Measurements from ENCODE around the gene EDEM1. TPM values are rescaled to one million over a fixed set of nuclear protein-coding genes. Genes with fewer than 3 reads are reported as not detected.
"Not testable (repeated sequence)": the region's sequence is repeated elsewhere in the genome, so short reads cannot be mapped to it uniquely, and the experiment has no call there.

The EDEM1 gene
- 27.4 and 35.0 TPM in 2 replicates for total RNA-seq

DNA sequence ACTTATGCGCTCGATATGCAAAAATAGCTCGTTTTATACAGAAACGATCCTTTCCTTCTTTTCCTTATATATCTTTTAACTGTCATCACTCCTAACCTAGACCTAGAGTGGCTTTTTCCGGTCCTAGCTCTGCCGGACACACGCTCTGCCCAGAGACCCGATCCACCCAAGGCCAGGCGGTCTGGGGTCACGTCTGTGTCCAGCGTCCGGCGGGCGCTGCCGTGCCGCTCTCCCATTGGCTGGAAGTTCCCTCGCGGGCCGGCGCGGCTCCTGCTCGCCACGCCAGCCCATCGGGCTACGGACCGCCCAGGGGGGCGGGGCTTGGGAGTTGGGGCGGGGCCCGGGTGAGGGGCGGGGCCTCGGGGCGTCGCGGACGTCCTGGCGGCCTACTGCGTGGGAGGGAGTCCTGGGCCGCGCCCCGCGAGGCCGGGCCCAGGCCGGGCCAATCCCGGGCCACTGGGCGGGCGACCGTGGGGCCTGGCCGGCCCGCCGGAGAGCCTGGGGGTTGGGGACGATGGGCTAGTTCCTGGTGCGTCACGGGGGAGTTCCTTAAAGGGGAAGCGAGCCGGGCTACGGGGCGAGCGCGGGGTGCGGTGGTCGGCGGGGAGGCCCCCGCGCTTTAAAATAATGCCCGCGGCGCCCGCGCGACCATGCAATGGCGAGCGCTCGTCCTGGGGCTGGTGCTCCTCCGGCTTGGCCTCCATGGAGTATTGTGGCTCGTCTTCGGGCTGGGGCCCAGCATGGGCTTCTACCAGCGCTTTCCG is at the start of gene EDEM1:
TSS of gene EDEM1 (plus strand) at position 552 of the 764 bp plus-strand sequence. CDS start at position 651, 99 bp downstream.
- peak; percentile 85 for DNase-seq (ENCODE audit: low read depth)

DNA sequence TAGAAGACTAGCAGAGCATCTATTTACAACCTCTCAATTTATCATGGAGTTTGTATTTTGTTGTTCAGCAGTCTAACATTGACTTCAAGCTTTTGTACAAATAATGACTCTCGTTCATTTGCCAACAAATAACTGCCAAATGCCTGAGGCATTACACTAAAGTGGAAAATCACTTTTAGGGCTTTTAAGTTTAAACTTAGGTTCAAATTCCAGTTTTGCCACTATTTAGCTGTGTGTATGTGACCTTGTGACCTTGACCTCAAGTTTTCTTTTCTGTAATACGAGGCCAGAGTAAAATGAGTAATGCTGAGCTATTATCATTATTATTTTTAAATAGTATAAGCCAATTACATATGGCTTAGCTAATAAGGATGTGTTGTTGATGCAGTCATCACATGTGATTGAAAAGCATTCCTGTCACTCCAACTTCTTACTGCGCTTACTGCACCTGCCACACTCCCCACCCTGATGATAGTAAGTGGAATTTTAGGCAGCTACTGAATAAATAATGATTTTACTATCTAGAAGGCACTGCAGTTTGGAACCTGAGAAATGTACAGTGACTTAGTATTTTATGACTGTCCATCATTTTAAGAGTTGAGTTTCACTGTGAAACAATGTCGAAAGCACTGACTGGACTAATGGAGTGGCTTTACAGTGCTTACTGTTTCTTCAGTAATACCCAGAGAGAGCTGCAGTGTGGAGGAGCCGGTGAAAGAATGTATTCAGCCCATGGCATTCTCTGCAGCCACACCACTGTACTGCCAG is 49.1 kb upstream of the EDEM1 start:
- DNase-seq (ENCODE audit: low read depth) = peak; percentile 50

DNA sequence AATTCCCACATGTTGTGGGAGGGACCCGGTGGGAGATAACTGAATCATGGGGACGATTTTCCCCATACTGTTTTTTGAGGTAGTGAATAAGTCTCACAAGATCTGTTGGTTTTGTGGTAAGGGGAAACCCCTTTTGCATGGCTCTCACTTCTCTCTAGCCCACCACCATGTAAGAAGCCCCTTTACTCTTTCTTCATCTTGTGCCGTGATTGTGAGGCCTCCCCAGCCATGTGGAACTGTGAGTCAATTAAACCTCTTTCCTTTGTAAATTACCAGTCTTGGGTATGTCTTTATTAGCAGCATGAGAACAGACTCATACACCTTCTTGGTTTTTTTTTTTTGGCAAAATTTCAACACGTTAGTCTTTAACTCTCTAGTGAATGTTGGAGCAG is 47.3 kb upstream of the EDEM1 start:
- peak; percentile 72 for DNase-seq (ENCODE audit: low read depth)

DNA sequence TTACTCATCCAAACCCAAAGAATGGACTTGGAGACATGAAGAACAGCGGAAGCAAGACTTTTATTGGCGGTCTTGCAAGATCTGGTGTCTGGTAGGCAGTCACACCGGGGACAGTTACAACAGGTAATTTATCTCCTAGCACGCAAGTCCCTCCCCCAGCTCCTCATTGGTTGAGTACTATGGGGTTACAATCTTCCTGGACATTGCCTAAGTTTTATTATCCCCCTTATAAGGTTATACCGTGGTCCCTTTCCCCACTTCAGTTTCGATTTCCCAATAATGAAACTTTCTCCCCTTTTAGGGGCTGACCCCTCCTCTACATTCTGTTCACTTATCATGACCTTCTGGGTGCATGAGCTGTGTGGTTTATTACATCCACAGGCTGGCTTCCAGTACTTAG is 46.7 kb upstream of the EDEM1 start:
- DNase-seq (ENCODE audit: low read depth) = no peak

DNA sequence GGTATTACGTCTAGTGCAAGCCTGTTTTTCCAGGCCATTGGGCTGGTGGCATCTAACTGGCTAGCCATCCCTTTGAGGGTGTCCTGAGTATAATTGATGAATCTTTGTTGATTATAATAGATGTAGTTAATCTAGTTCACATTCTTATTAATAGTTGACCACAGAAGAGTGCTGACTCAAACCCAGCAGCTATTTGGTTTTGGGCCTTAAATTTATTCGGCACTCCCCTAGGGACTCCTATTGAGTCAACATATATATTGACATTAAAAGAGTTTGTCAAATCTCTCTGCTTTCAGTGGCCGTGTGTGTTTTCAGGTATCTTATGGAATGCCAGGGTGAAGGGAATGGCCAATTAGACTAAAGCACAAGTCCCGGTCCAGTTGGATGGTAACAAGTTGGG is 45.7 kb upstream of the EDEM1 start:
- DNase-seq (ENCODE audit: low read depth) = no peak

DNA sequence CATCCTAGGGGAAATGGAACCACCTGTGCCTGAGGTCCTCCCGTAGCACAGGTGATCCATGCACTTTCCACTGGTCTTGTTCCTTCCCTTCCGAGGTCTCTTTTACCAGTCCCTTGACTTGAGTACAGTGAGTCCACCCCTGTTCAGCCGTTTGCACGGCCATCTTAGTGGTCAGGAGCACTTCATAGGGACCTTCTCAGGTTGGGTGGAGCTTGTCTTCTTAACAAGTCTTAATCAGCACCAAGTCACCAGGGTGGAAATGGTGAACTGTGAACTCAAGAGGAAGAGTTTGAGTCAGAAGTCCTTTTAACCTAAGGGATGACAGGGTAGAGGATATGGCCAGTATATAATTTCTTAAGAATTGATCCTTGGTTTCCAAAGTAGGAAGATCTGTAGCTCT is 44.0 kb upstream of the EDEM1 start:
- DNase-seq (ENCODE audit: low read depth) = no peak

DNA sequence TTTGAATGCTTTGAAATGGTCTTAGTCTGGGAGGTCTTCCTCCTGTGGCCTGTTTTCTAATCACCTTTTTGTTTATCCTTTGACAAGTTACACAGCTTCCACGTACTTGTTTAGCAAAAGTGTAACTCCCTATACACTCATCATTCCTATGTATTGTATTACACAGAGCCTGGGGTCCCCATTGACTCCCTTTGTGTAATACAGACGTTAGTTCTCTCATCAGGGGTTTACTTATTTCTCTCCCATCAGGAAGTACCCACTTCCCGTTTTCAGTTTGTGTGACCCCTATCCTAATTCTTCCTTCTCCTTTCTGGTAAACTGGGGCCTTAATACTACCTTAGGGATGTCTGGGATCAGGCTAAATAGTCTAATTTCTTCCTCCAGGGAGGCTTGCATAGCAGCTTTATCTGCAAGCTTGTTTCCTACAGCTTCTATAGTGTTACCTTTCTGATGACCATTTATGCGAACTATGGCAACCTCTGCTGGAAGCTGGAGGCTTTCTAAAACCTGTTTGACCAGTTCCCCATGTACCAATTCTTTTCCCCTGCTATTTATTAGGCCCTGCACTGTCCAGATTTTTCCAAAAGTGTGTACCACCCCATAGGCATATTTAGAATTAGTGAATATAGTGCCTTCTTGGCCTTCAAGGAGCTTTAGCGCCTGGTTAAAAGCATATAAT is 43.1 kb upstream of the EDEM1 start:
- no peak for DNase-seq (ENCODE audit: low read depth)

DNA sequence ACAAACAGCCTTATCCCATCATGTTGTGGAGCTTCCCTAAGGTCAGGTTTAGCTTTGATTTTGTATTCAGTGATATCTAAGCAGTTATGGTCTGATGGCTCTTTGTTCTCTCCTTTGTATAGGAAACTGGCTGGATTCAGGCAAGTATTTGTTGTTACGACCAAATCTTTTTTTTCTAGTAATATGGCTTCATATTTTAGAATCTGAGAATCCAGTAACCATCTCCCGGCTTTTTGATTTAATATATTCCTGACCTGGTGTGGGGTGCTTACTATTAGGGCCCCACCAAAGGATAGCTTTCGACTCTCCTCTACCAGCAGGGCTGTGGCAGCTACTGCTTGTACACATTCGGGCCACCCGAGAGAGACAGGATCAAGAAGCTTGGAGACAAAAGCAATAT is 42.4 kb upstream of the EDEM1 start:
- no peak for DNase-seq (ENCODE audit: low read depth)

DNA sequence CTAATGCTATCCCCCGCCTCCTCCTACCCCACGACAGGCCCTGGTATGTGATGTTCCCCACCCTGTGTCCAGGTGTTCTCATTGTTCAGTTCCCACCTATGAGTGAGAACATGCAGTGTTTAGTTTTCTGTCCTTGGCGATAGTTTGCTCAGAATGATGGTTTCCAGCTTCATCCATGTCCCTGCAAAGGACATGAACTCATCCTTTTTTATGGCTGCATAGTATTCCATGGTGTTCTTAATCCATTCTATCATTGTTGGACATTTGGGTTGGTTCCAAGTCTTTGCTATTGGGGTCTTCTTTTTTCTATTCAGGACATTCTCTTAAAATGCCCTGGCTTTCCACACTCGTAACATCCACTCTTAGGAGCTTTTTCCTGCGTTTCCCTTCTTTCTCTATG is 40.4 kb upstream of the EDEM1 start:
- DNase-seq (ENCODE audit: low read depth) = not testable (repeated sequence)

DNA sequence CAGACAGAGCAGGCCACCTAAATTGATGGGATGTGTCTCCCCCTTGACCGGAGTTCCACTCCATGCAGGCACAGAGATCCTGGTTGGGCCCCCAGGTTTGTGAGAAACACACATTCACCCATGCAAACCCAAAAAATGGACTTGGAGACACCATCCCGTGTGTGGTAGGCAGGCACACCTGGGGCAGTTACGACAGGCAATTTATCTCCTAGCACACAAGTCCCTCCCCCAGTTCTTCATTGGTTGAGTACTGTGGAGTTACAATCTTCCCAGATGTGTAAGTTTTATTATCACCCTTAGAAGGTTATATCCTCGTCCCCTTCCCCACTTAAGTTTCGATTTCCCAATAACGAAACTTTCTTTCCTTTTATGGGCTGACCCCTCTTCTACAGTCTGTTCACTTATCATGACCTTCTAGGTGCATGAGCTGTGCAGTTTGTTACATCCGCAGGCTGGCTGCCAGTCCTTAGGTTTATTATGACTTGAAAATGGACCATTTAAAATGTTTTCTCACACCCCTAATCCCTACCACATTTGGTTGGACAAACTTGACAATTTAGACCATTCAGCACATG is 38.1 kb upstream of the EDEM1 start:
- no peak for DNase-seq (ENCODE audit: low read depth)

DNA sequence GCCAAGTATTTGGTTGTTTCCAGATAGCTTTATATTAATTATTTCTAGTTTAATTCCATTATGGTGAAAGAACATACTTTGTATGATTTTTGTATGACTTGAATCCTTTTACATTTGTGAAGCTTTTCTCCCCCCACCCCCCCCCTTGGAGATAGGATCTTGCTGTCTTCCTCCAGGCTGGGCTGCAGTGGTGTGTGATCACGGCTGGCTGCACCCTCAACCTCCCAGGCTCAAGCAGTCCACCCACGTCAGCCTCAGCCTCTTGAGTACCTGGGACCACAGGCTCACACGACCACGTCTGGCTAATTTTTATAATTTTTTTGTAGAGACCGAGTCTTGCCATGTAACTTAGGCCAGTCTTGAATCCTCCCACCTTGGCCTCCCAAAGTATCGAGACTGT is 35.9 kb upstream of the EDEM1 start:
- no peak for DNase-seq (ENCODE audit: low read depth)

DNA sequence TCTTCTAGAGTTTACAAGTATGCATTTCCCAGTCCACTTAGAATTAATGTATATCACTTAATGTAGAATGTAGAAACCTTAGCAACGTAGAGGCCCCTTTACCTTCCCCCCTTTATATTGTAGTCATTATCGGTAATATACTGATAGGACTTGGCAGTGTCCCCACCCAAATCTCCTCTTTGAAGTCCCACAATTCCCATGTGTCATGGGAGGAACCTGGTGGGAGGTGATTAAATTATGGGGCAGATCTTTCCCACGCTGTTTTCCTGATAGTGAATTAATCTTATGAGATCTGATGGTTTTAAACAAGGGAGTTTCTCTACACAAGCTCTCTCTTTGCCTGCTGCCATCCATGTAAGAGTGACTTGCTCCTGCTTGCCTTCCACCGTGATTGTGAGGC is 34.4 kb upstream of the EDEM1 start:
- DNase-seq (ENCODE audit: low read depth) = no peak

DNA sequence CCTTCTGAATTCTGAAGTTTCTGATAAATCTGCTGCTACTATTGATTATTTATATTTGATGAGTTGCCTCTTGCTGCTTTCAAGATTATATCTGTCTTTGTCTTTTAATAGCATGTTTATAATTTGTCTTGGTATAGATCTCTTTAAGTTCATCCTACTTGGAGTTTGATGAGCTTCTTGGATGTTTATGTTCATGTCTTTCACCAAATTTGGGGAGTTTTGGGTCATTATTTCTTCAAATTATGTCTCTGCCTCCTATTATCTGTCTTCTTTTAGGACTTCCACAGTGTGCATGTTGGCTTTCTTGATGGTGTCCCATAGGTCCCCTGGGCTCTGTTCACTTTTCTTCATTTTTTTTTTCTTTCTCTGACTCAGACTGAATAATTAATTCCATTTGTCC is 32.3 kb upstream of the EDEM1 start:
- no peak for DNase-seq (ENCODE audit: low read depth)

DNA sequence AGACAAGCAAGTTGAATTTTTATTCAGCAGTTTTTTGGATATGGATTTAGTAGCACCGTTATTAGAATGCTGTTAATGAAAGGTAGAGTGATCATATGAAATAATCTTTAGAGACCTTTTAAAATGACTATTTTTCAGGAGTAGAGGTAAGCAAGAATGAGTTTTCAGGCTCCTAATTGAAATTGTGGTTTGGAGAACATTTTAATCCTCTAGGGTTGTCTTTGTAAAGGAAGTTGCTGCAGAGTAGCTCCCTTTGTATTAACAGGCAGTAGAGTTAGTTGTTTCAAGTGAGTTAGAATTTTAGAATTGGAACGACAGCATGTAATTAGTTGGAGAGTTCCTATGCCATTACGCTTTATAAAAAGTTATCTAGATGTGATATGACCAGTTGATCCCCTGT is 27.2 kb upstream of the EDEM1 start:
- no peak for DNase-seq (ENCODE audit: low read depth)

DNA sequence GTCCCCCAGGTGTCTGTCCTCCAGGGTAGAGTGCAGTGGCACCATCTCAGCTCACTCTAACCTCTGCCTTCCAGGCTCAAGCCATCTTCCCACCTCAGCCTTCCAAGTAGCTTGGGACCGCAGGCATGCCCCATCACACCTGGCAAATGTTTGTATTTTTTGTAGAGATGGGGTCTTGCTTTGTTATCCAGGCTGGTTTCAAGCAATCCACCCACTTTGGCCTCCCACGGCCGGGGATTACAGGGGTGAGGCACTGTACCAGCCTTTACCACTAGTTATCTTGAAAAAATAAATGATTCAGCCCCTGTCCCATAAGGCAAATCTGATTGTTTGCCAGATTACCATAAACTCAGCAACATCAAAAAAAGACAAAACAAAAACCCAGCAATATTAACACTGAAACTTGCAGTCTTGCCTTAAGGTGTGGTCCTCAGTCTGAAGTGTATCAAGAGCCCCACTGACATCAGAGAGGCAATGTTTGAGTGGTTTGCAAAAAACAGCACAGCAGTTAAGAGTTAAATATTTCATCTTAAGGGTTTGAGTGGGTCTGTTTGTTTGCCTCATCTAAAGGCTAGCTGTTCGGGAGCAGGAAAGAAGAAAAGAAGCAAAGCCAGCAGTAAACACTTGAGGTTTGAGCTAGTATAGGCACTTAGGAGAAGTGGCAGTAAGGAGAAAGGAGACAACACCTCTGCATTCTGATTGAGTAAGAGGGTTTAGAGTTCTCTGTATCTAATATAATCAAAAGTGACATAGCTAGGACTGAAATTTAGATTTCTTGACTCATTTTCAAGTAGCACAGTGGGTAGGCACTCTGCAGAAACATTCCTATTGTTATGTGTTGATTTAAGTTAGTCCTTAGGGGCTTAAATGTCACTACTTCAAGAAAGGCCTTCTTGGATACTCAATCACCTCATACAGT is 26.3 kb upstream of the EDEM1 start:
- peak; percentile 69 for DNase-seq (ENCODE audit: low read depth)

DNA sequence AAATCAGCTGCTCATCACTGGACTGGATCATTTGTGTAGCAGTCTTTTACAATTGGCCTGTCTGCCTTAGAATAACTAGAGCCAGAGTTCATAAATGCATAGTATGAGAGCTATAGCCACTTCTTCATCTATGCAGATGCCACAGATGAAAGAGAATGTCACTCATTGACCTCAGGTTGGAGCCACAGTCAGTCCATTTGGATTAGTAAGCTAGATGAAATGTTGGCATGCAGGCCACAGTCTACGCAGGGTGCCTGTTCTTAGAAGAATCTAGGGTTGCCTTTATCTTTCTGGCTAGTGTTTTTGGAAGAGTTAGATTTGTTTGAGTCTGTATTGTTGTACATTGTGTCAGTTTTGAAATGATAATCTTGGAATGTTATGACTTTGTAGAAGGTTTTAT is 25.4 kb upstream of the EDEM1 start:
- peak; percentile 75 for DNase-seq (ENCODE audit: low read depth)

DNA sequence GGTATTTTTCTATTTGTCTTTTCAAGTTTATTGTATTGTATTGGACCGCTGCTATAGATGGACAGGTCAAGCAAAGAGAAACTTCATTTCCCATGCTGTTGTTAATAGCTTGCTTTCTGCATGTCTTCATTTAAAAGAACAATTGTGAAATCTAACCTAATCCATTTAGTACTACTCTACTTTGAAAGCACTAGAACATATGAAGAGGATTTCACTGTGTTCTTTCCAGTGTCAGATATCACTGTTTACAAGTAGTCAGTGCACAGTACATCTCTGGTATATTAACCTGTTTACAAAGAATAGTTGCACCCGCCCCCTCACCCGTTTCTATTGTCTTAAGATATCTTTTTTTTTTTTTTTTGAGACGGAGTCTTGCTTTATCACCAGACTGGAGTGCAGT is 21.8 kb upstream of the EDEM1 start:
- DNase-seq (ENCODE audit: low read depth) = no peak

DNA sequence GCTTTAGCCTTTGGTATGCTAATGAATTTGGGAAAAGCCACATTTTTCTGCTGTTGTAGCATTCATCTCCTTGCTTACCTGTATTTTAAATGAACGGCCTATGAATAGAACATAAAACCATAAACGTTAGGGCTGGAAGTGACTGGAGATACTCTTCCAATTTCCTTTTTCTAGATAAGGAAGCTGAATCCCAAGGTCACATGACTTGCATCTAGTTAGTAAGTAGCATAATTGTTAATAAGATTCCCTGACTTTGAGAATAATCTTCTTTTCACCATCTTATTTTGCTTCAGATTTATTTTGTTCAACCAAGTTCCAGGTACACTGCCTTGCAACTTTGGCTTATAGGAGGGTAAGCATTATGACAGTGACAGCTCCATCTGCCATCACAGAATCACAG is 20.7 kb upstream of the EDEM1 start:
- DNase-seq (ENCODE audit: low read depth) = no peak

DNA sequence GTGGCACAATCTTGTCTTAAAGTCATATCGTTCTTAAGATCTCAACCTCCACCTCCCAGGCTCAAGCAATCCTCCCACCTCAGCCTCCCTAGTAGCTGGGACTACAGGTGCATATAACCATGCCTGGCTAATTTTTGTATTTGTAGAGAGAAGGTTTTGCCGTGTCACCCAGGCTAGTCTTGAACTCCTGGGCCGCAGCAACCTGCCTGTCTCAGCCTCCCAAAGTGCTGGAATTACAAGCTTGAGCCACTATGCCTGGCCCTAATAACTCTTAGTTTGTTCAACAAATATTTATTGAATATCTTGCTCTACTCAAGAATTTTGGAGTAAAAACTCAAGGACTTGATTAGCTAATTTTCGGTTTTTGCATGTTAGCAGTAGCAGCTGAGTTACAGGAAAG is 19.4 kb upstream of the EDEM1 start:
- DNase-seq (ENCODE audit: low read depth) = no peak

DNA sequence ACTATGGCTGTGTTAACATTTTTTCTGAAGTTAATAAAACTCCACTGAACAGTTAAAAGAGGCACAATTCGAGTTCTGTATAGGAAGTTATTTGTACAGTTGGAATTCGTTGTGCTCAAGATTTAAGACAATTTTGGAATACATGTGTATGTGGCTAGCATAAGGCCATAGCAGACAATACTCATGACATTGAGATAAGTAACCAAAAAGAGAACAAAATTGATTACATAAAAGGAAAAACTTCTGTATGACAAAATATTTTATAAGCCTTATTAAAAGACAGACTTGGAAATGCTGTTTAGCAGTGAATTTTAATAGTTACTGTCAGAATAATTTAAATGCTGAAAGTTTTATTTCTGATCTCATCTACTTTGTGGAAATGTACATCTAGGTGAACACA is 17.7 kb upstream of the EDEM1 start:
- no peak for DNase-seq (ENCODE audit: low read depth)

DNA sequence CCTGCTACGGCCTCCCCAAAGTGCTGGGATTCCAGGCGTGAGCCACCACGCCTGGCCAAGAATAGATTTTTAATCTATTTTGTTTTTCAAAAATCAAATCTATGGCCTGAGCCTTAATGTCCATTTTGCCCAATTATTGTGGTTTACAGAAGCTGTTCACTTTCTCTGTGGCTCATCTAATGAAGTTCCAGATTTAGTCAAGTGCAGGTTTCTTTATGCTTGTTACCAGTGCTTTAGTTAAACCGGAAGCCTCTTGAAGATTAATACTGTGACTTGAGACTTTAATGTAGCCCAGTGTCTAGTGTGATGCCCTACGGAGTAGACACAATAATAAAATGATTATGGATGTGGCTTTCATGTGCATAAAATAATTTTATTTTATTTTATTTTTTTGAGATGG is 16.5 kb upstream of the EDEM1 start:
- no peak for DNase-seq (ENCODE audit: low read depth)

Measured in renal cortical epithelial cell (primary cell).